ENCODE data around the gene PAXIP1.

Gene PAXIP1

GRCh38 chr7:154911862-154912455 lies 91.0 kb downstream of the PAXIP1 start:
- TF ChIP-seq REST (IDR thresholded peaks at IDR 0.05; ENCODE audit: low read depth): no peak
- no peak for TF ChIP-seq YY1 (IDR thresholded peaks at IDR 0.05; ENCODE audit: low read depth)
- no peak for TF ChIP-seq TAF1 (IDR thresholded peaks at IDR 0.05; ENCODE audit: low read depth)
- TF ChIP-seq, protein P1, sequence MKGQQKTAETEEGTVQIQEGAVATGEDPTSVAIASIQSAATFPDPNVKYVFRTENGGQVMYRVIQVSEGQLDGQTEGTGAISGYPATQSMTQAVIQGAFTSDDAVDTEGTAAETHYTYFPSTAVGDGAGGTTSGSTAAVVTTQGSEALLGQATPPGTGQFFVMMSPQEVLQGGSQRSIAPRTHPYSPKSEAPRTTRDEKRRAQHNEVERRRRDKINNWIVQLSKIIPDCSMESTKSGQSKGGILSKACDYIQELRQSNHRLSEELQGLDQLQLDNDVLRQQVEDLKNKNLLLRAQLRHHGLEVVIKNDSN (IDR thresholded peaks at IDR 0.05): no peak
- TF ChIP-seq TEAD4 (IDR thresholded peaks at IDR 0.05): no peak
- TF ChIP-seq EP300 (IDR thresholded peaks at IDR 0.05; ENCODE audit: borderline replicate concordance): no peak
- TF ChIP-seq CREB1 (IDR thresholded peaks at IDR 0.05; ENCODE audit: low read depth): no peak
- TF ChIP-seq ZBTB7A (IDR thresholded peaks at IDR 0.05; ENCODE audit: low read depth): no peak
- no peak for TF ChIP-seq CEBPB (IDR thresholded peaks at IDR 0.05)
- no peak for TF ChIP-seq FOXM1 (IDR thresholded peaks at IDR 0.05; ENCODE audit: borderline replicate concordance, low read depth)
- no peak for TF ChIP-seq RAD21 (IDR thresholded peaks at IDR 0.05; ENCODE audit: low read depth)
- no peak for TF ChIP-seq EGR1 (IDR thresholded peaks at IDR 0.05)
- no peak for TF ChIP-seq TCF12 (IDR thresholded peaks at IDR 0.05; ENCODE audit: low read depth)
- no peak for TF ChIP-seq MAX (IDR thresholded peaks at IDR 0.05)
- TF ChIP-seq NFIC (IDR thresholded peaks at IDR 0.05): no peak

DNA sequence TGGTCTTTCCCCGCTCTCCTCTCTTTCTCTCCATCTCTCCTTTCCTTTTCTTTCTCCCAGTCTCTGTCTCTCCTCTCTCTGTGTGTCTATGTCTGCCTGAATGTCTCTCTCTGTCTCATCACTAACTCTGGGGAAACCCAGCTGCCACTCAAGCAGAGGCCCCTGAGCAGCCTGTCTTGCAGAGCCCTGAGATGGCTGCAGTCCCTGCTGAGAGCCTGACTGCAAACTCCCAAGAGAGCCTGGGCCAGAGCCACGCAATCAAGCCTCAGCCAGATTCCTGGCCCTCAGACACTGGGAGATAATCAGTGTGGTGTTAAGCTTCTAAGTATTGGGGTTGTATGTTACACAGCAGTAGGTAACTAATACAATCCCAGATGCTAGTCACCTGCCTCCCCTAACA lies 91.5 kb downstream of the PAXIP1 start:
- no peak for TF ChIP-seq NFIC (IDR thresholded peaks at IDR 0.05)
- TF ChIP-seq RAD21 (IDR thresholded peaks at IDR 0.05; ENCODE audit: low read depth): no peak
- TF ChIP-seq EGR1 (IDR thresholded peaks at IDR 0.05): no peak

DNA sequence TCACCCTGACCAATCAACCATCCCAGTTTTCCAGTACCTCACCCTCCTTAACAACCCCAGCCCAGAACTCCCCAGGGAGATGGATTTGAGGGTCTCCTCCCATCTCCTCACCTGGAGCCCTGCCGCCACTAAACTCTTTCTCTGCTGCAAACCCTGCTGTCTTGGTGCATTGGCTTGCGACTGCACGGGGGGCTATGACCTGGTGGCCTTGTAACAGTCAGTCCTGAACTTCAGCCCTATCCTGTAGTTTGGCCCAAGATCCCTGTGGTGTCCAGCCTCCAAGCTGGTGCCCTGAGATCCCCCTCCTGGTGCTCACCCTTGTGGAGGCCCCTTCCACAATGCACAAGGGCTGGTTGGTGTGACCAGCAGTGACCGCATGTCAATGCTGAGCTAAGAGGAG lies 91.9 kb downstream of the PAXIP1 start:
- no peak for TF ChIP-seq MAX (IDR thresholded peaks at IDR 0.05)

DNA sequence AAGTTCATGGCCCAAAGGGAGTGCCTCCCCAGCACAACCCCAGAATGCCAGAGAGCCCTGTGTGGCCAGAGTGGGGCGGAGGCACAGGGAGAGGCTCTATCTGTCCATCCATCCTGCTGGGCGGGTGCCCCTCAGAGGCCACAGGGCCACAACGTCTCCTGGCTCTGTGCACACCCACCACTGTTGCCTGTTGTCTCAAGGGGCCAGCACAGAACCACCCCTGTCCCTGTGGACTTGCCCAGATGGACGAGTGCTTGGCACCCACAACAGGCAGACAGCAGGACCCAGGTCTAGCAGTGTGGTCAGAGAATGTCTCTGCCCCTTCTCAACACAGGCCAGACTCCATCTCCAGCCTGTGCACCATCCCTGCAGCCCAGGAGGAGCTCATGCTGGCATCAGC lies 92.8 kb downstream of the PAXIP1 start:
- TF ChIP-seq REST (IDR thresholded peaks at IDR 0.05; ENCODE audit: low read depth): no peak
- no peak for TF ChIP-seq TAF1 (IDR thresholded peaks at IDR 0.05; ENCODE audit: low read depth)
- no peak for TF ChIP-seq YY1 (IDR thresholded peaks at IDR 0.05; ENCODE audit: low read depth)
- TF ChIP-seq, protein P1 (IDR thresholded peaks at IDR 0.05): no peak
- TF ChIP-seq EGR1 (IDR thresholded peaks at IDR 0.05): no peak
- no peak for TF ChIP-seq ZBTB7A (IDR thresholded peaks at IDR 0.05; ENCODE audit: low read depth)
- TF ChIP-seq RAD21 (IDR thresholded peaks at IDR 0.05; ENCODE audit: low read depth): no peak
- TF ChIP-seq MAX (IDR thresholded peaks at IDR 0.05): no peak
- no peak for TF ChIP-seq TCF12 (IDR thresholded peaks at IDR 0.05; ENCODE audit: low read depth)
- no peak for TF ChIP-seq EP300 (IDR thresholded peaks at IDR 0.05; ENCODE audit: borderline replicate concordance)
- TF ChIP-seq FOXM1 (IDR thresholded peaks at IDR 0.05; ENCODE audit: borderline replicate concordance, low read depth): no peak
- TF ChIP-seq CREB1 (IDR thresholded peaks at IDR 0.05; ENCODE audit: low read depth): no peak
- no peak for TF ChIP-seq CEBPB (IDR thresholded peaks at IDR 0.05)
- TF ChIP-seq TEAD4 (IDR thresholded peaks at IDR 0.05): no peak
- TF ChIP-seq NFIC (IDR thresholded peaks at IDR 0.05): no peak

DNA sequence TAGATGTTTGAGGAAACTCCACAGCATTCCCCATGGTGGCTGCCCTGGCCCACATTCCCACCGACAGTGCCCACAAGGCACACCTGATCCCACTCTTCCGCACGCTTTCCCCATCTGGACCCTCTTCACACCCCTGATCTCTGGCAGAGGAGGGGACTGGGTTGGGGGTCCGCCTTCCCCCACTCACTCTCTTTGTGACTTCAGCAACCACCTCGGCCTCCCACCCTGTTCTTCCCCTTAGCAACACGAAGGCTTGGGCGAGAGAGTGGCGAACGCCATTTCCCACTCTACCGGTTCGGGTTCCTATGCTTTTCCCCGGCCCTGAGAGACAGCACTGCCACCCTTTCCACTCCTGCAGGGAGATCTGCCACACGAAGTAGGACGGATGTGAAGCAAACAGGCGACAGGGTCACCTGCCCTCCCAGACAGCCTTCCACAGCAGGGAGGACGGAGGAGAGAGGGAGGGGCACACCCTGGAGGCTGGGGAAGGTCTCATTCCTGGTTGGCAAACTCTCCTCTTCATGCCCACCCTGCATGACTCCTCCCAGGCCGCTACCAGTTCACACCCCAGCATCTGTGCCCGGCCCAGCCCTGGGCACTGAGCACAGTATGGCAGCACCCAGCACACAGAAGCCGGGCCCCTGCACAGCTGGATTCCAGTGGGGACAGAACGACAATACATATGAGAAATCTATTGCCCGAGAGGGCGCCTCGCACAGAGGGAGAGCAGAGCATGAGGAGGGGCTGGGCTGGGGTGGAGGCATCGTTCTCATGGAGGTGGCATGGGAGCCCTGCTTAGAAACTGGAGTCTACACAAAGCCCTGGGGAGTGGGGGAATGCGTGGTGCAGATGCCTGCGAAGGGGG lies 93.5 kb downstream of the PAXIP1 start:
- TF ChIP-seq TEAD4 (IDR thresholded peaks at IDR 0.05): no peak
- no peak for TF ChIP-seq FOXM1 (IDR thresholded peaks at IDR 0.05; ENCODE audit: borderline replicate concordance, low read depth)
- no peak for TF ChIP-seq NFIC (IDR thresholded peaks at IDR 0.05)
- no peak for TF ChIP-seq TCF12 (IDR thresholded peaks at IDR 0.05; ENCODE audit: low read depth)
- TF ChIP-seq, protein P1 (IDR thresholded peaks at IDR 0.05): no peak
- no peak for TF ChIP-seq EGR1 (IDR thresholded peaks at IDR 0.05)
- no peak for TF ChIP-seq CREB1 (IDR thresholded peaks at IDR 0.05; ENCODE audit: low read depth)
- TF ChIP-seq MAX (IDR thresholded peaks at IDR 0.05): no peak
